SH-SY5Y (cell line): ENCODE data around the gene HES1.

ENCODE experiments used
- GATA2 ChIP-seq: IDR thresholded peaks from 2 replicates; pipeline ENCODE4 v1.6.1; 2011; ENCODE audit warnings: mild to moderate bottlenecking, low read depth, low read length
- GATA3 ChIP-seq: IDR thresholded peaks from 2 replicates; pipeline ENCODE4 v1.6.1; 2011; ENCODE audit warnings: low read depth, mild to moderate bottlenecking, low read length, moderate library complexity

Gene HES1

GRCh38 chr3:194130807-194131589 lies 5.0 kb upstream of the HES1 start:
- TF ChIP-seq GATA2, result no peak
- TF ChIP-seq GATA3, result no peak

GRCh38 chr3:194132465-194133286 lies 3.3 kb upstream of the HES1 start:
- TF ChIP-seq GATA2 (no peak), GATA3 (no peak)

GRCh38 chr3:194133661-194134230 lies 2.2 kb upstream of the HES1 start:
- peak; percentile 54 for TF ChIP-seq GATA2
- TF ChIP-seq GATA3, result no peak

GRCh38 chr3:194134231-194134756 lies 1.7 kb upstream of the HES1 start:
- TF ChIP-seq GATA3, result no peak

GRCh38 chr3:194134757-194135515 lies 1.0 kb upstream of the HES1 start:
- TF ChIP-seq GATA2, result no peak
- TF ChIP-seq GATA3, result no peak

- TF ChIP-seq GATA3 (no peak), GATA2 (no peak)
Measured at GRCh38 chr3:194135516-194135805, 487 bp upstream of the HES1 start.

- TF ChIP-seq GATA2, result no peak
- no peak for TF ChIP-seq GATA3
Measured at GRCh38 chr3:194136519-194137007, 615 bp downstream of the HES1 start.

- TF ChIP-seq GATA3, result no peak
- peak; percentile 89 for TF ChIP-seq GATA2
Measured at GRCh38 chr3:194137008-194137505, 1.1 kb downstream of the HES1 start.

- TF ChIP-seq GATA2 (no peak), GATA3 (no peak)
Measured at GRCh38 chr3:194137506-194138474, 1.8 kb downstream of the HES1 start.

- TF ChIP-seq GATA3, result no peak
Measured at GRCh38 chr3:194138732-194139070, 2.8 kb downstream of the HES1 start.

- peak; percentile 85 for TF ChIP-seq GATA3
- peak; percentile 97 for TF ChIP-seq GATA2
Measured at GRCh38 chr3:194139071-194139813, 3.3 kb downstream of the HES1 start.

GRCh38 chr3:194139814-194140391 lies 4.0 kb downstream of the HES1 start:
- no peak for TF ChIP-seq GATA2
- TF ChIP-seq GATA3, result no peak
